BE2C (cell line): ENCODE data around the gene TAT.
"Not testable (repeated sequence)": the region's sequence is repeated elsewhere in the genome, so short reads cannot be mapped to it uniquely, and the experiment has no call there.

Experiments
- DNase-seq: peaks from one replicate; pipeline ENCODE4 v3.0.0-alpha.2; 2020
- H3K27me3 ChIP-seq: fragments of 250-450 bp; sonication (Bioruptor Pico); 2 replicates; pipeline ENCODE4 v1.5.1; 2020; ENCODE audit warnings: mild to moderate bottlenecking
- H3K36me3 ChIP-seq: fragments of 250-450 bp; sonication (Bioruptor Pico); 2 replicates; pipeline ENCODE4 v1.5.1; 2020; ENCODE audit warnings: mild to moderate bottlenecking
- H3K4me1 ChIP-seq: fragments of 250-450 bp; sonication (Bioruptor Pico); 2 replicates; pipeline ENCODE4 v1.5.1; 2020
- H3K4me3 ChIP-seq: 2 replicates; pipeline ENCODE4 v1.5.1; 2011; ENCODE audit warnings: low read depth, low read length
- H3K9me3 ChIP-seq: fragments of 250-450 bp; sonication (Bioruptor Pico); 2 replicates; pipeline ENCODE4 v1.5.1; 2020
- CTCF ChIP-seq: IDR thresholded peaks from 2 replicates; pipeline ENCODE4 v1.5.1; 2012; ENCODE audit warnings: mild to moderate bottlenecking, low read depth, low read length

The TAT gene

GRCh38 chr16:71594000-71594646 is 17.2 kb upstream of the TAT start:
- no peak for DNase-seq
- Histone ChIP-seq H3K9me3 (no peaks in the 10 kb centered on the region), H3K4me3 (no peak overlapping the region), H3K4me1 (no peaks in the 10 kb centered on the region), H3K36me3 (no peaks in the 10 kb centered on the region), H3K27me3 (no peaks in the 10 kb centered on the region; the same call in 1 of the 2 replicates)
- TF ChIP-seq CTCF: no peak

DNA sequence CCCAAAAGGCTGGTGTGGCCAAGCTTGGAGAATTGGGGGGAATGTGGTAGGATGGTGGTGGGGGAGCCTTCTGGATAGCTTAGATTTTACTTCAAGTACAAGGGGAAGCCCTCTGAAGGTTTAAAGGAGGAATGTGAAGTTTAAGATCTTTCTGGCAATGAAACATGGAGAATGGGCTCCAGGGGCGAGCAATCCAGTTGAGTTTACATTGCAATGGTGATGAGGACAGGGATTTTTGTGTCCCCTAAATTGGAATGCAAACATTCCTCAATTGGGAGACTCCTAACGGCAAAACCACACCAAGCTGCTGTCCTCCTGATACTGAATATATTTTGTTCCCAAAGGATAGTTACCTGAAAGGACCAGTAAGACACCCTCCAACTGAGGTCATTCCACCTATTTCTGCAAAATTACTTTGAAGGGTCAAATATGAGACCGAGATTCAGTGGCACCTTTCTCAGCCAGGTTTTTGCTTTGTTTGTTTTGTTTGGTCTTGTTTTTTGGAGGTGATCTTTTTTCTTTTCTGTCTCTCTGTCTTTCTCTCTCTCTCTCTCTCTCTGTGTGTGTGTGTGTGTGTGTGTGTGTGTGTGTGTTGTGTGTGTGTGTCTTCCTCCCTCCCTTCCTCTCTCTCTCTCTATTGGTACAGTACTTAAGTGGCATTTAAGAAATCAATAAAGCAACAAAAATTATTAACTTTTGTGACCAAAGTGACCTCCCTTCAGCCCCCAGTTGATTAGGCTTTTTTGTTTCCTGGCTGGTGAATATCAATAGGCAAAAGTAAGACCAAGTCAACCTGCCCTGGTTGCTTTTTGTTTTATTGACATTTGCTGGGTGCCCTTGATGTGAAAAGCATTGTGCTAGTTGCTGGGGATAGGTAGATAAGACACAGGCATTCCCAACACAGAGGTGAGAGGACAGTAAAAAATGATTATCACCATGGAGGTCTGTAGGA is 16.4 kb upstream of the TAT start:
- no peak for DNase-seq
- no peaks in the 10 kb centered on the region for H3K36me3 ChIP-seq
- no peak for TF ChIP-seq CTCF
- no peaks in the 10 kb centered on the region for H3K9me3 ChIP-seq
- no peak overlapping the region for H3K4me3 ChIP-seq
- H3K4me1 ChIP-seq: no peaks in the 10 kb centered on the region
- H3K27me3 ChIP-seq: peaks cover 4% of the 10 kb centered on the region

DNA sequence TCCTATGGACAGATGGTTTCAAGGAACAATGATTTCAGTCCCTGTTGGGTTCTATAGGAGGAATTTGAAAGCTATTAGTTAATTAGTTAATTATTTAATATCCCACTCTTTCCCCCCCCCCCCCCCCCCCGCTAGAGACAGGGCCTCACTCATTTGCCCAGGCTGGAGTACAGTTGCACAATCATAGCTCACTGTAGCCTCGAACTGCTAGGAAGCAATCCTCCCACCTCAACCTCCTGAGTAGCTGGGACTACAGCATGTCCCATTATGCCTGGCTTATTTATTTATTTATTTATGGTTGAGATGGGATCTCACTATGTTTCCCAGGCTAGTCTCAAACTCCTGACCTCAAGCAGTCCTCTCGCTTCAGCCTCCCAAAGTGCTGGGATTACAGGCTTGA is 15.0 kb upstream of the TAT start:
- Histone ChIP-seq H3K9me3 (no peaks in the 10 kb centered on the region), H3K4me1 (no peaks in the 10 kb centered on the region), H3K36me3 (no peaks in the 10 kb centered on the region), H3K27me3 (peaks cover 13% of the 10 kb centered on the region), H3K4me3 (no peak overlapping the region)
- DNase-seq: no peak
- TF ChIP-seq CTCF: no peak

GRCh38 chr16:71590584-71590983 is 13.7 kb upstream of the TAT start:
- no peaks in the 10 kb centered on the region for H3K36me3 ChIP-seq
- no peak overlapping the region for H3K4me3 ChIP-seq
- peaks cover 26% of the 10 kb centered on the region for H3K27me3 ChIP-seq
- H3K9me3 ChIP-seq: no peaks in the 10 kb centered on the region
- no peak for TF ChIP-seq CTCF
- no peaks in the 10 kb centered on the region for H3K4me1 ChIP-seq
- no peak for DNase-seq

GRCh38 chr16:71590071-71590470 is 13.2 kb upstream of the TAT start:
- H3K27me3 ChIP-seq: peaks cover 32% of the 10 kb centered on the region
- H3K9me3 ChIP-seq, DNase-seq, H3K4me1 ChIP-seq, H3K4me3 ChIP-seq, H3K36me3 ChIP-seq: not testable (repeated sequence)

DNA sequence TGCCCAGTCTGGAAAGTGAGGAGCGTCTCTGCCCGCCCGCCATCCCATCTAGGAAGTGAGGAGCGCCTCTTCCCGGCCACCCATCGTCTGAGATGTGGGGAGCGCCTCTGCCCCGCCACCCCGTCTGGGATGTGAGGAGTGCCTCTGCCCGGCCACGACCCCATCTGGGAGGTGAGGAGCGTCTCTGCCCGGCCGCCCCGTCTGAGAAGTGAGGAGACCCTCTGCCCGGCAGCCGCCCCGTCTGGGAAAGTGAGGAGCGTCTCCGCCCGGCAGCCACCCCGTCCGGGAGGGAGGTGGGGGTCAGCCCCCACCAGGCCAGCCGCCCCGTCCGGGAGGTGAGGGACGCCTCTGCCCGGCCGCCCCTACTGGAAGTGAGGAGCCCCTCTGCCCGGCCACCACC is 12.4 kb upstream of the TAT start:
- not testable (repeated sequence) for H3K36me3 ChIP-seq, H3K4me1 ChIP-seq, DNase-seq, H3K4me3 ChIP-seq, H3K9me3 ChIP-seq
- peaks cover 39% of the 10 kb centered on the region for H3K27me3 ChIP-seq

- Histone ChIP-seq H3K4me1 (no peaks in the 10 kb centered on the region), H3K27me3 (peaks cover 62% of the 10 kb centered on the region), H3K9me3 (no peaks in the 10 kb centered on the region), H3K4me3 (no peak overlapping the region), H3K36me3 (no peaks in the 10 kb centered on the region)
- no peak for DNase-seq
- no peak for TF ChIP-seq CTCF
These were observed 8.4 kb upstream of the TAT start for GRCh38 chr16:71585318-71585703.
